ENCODE data around the gene TFCP2.

Gene TFCP2

DNA sequence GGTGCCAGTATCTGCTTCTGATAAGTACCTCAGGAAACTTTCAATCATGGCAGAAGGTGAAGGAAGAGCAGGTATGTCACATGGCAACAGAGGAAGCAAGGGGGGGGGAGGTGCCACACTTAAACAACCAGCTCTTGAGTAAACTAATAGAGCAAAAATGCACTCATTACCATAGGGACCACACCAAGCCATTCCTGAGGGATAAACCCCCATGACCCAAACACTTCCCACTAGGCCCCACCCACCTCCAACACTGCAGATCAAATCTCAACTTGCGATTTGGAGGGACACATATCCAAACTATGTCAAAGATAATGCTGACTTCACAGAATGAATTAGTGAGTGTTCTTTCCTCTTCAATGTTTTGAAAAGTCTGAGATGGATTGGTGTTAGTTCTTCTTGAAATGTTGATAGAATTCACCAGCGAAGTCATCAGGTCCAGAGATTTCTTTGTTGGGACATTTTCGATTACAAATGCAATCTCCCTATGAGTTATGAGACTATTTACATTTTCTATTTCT, 16.6 kb downstream of the TFCP2 start:
- DNase-seq (ENCODE audit: low read depth): no peak

DNA sequence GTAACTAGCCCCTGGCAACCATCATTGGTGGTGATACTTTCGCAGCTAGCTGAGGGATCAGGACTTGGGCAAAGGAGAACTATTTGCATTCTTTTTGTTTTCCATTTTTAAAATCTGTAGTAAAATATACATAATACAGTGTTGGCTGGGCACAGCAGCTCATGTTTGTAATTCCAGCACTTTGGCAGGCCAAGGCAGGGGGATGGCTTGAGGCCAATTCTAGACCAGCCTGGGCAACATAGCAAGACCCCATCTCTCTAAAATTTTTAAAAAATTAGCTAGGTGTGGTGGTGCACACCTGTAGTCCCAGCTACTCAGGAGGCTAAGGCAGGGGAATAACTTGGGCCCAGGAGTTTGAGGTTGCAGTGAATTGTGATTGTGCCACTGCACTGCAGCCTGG, 20.0 kb downstream of the TFCP2 start:
- DNase-seq (ENCODE audit: low read depth): no peak

DNA sequence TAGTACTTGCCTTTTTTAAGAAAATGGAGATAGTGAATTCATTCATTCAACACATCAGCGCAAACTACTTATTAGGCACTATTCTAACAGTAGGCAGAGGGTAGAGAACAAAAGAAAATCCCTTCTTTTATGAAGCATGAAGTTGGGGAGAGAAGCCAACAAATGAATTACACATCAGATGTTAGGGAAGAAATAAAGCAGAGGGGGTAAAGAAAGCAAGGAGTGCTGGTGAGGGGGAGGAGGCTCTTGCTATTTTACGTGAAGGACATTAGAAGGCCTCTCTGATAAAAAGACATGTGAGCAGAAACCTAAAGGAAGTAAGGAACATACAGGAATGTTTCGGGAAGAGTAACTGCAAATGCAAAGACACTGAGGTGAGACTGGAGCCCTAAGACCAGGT, 22.2 kb downstream of the TFCP2 start:
- DNase-seq (ENCODE audit: low read depth): no peak

DNA sequence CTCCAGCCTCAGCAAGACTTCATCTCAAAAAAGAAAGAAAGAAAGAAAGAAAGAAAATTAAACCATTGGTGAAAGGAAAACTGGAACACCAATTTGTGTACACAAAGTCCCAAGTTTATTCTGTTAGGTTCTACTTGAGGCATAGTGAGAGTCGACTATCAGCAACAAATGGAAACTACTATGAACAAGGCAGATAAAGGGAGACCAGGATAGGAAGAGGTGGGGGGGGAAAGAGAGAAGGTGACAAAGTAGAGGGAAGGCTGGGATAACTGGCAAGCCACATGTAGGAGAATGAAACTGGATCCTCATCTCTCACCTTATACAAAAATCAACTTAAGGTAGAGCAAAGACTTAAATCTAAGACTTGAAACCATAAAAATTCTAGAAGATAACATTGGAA, 25.6 kb downstream of the TFCP2 start:
- no peak for DNase-seq (ENCODE audit: low read depth)

DNA sequence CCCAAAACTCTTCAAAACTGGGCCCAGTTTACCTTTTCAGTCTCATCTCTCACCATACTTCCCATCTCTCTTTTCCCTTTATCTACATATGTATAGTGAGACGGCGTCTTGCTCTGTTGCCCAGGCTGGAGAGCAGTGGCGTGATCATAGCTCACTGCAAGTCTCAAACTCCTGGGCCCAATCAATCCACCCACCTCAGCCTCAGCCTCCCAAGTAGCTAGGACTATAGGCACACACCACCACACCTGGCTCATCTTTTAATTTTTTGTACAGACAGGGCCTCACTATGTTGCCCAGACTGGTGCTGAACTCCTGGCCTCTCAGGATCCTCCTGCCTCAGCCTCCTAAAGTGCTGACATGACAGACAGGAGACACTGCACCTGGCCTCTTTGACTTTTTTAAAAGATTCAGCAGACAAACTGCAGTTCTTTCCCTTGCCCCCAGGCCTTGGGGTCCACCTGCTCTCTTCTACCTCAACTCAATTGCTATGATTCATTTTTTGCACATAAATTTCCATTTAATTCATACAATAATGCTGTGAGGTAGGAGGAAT, 33.6 kb downstream of the TFCP2 start:
- DNase-seq (ENCODE audit: low read depth): no peak

DNA sequence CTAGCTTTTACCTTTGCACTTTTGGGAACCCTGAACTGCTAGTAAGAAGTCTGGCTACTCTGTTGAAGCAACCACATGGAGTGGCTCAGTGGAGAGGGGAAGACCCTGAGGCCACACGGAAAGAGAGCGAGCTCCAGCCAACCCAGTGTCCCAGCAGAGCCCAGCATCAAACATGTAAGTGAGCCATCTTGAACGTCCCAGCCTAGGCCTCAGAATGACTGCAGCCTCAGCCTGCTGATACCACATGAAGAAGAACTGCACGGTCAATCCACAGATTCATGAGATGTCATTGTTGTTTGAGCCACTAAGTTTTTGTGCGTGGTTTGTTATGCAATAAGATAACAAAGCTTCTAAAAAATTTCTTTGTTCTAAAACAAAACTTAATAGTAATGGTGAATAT, 40.2 kb downstream of the TFCP2 start:
- no peak for DNase-seq (ENCODE audit: low read depth)

DNA sequence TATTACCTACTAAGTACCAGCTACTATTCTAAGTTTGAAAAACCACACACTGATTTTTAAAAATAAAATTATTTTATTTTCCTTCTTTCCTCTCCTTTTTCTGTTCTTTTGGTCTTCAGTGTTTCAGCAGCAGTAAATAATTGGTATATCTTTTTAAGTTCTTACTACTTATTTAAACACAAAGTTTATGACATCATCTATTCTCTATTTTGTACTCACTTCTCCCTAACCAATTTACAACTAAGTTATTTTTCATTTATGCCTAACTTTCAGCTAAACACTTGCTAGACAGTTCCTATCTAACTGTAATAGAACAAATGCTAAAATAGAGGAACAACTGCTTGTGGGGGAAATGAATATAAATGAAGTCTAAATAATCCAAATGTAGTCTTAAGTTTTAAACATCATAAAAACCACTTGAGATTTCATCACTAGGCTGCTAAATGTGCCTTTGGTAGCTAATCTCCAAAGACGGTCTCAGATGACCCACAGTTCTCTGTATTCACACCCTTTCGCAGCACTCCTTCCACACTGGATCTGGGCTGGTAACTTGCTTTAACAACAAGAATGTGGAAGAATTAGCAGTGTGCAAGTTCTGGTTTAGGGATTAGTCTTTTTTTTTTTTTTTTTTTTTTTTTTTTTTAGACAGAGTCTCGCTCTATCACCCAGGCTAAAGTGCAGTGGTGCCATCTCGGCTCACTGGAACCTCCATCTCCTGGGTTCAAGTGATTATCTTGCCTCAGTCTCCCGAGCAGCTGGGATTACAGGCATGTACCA, 41.0 kb downstream of the TFCP2 start:
- no peak for DNase-seq (ENCODE audit: low read depth)

DNA sequence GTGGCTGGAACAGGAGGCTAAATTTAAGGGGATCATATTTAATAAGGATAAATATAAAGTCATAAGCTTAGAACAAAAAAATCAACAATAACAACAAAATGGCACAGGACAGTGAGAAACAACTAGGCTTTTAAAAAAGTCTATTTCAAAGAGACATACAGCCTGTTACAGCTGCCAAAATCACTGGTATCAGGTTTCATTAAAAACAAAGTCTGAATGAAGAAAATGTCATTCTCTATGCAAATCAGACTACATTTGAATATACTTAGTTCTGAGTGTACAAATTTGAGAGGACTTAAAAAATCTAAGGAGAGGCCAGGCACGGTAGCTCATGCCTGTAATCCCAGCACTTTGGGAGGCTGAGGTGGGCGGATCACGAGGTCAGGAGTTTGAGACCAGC, 44.0 kb downstream of the TFCP2 start:
- DNase-seq (ENCODE audit: low read depth): no peak

DNA sequence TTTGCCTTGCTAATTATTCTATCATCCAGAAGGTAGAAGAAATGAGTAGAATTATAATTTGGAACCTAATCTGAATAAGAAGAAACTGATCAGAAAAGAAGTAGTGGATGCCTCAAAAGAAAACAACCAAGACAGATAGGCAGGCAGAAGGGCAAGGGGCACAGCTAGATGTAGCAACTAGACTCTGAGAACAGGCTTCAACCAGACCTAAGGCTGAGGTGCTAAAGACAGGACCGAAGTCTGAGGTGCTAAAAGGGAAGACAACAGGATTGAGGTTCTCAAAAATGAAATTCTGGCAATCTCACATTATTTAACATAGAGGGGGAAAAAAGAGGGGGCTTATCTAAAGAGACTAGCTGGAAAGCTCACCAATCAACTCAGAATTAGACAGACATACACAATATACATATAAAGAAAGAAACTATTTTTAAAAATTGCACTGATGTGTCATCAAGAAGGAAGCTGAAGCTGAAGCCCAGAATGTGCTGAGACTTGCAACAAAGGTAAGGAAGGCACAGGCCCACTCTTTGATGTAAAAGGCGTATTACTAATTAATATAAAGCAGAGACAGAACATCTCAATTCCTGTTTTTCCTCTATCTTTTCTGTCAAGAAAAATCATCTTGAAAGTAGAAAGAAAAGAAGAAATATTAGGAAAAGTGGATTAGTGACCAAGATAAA, 45.7 kb downstream of the TFCP2 start:
- no peak for DNase-seq (ENCODE audit: low read depth)

DNA sequence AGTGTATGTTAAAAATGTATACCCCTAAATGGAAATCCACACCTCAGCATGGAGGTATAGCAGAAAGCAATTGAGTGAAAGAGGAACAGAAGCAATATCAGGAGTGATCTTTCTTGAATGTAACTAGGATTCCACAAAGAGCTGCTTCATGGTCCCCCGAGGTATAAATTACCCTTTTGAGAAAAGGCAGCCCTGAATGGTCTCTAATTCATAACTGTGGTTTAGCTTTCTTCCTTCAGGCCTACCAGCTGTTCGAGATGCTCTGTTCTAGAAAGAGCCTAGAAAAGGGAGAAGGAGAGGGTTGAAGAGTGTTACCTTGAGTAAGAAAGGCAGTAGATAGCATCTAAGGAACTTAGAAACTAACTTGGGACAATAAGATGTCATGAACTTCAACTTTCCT, 46.6 kb downstream of the TFCP2 start:
- DNase-seq (ENCODE audit: low read depth): no peak

DNA sequence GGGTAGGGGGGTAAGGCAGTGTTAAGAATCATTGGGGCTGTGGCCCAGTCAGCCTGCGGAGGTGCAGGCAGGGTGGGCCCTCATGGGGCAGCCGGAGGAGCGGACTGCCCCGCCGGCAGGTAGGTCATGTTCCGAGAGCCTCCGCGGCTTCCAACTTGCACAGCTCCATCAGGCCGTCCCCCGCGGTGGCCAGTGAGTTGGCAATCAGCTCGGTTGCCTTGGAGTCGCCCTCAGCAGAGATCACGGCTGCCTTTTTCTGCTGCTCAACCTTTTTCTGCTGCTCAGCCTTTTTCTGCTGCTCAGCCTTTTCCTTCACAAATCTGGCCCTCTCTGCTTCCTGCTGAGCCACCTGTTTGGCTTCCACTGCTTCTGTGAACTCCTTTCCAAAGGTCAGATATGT, 48.4 kb downstream of the TFCP2 start:
- DNase-seq (ENCODE audit: low read depth): no peak

DNA sequence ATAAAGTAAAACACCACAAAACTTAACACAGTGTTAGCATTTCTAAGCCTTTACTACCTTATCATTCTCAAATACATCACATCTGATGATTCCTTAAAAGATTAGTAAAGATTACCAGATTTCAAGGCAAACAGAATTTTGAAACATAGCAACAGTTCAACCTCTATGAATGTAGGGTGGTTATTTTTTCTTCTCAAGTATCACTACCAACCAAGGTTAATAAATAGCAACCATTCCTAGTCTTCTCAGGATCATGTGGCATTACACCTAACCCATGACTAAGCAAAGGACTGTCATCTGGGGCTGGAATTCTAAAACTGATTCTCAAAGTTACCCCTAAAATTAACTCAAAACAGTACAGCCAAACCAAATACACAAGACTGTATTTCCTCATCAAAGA, 50.1 kb downstream of the TFCP2 start:
- no peak for DNase-seq (ENCODE audit: low read depth)

DNA sequence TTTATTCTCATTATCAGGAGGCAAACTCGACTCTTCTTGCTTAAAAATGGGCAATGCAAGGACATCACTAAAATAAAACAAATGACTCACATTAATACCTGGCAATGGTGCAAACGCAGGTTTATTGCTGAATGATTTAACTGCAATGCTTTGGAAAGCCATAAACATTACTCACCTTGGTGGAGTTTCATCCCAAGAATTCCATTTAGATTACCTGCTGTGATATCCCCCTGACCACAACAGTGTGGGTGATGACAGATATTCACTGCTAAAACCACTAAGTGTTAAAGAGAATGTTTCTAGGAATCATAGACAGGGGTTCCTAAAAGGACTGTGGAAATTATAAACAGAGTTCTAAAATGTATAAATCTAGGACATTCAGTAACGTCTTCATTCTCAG, 54.2 kb downstream of the TFCP2 start:
- peak; percentile 60 for DNase-seq (ENCODE audit: low read depth)

DNA sequence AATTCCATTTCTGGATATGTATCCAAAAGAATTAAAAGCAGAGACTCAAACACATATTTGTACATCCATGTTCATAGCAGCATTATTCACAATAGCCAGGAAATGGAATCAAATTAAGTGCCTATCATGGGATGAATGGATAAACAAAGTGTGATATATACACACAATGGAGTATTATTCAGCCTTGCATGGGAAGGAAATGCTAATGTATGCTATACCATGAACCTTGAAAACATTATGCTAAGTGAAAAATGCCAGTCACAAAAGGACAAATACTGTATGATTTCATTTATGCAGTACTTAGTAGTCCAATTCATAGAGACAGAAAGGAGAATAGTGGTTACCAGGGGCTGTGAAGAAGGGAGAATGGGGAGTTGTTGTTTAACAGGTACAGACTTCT, 57.4 kb downstream of the TFCP2 start:
- DNase-seq (ENCODE audit: low read depth): no peak

DNA sequence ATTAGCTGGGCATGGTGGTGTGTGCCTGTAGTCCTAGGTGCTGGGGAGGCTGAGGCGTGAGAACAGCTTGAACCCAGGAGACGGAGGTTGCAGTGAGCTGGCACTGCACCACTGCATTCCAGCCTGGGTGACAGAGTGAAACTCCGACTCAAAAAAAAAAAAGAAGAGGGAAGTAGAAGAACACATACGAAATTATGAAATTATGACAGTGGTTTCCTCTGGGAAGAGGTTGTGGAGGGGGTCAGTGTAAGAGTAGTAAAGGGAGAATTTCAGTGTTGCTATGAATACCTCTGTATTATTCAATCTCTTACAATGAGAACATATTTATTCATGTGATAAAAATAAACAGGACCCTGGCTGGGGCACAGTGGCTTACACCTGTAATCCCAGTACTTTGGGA, 64.8 kb downstream of the TFCP2 start:
- DNase-seq (ENCODE audit: low read depth): no peak

DNA sequence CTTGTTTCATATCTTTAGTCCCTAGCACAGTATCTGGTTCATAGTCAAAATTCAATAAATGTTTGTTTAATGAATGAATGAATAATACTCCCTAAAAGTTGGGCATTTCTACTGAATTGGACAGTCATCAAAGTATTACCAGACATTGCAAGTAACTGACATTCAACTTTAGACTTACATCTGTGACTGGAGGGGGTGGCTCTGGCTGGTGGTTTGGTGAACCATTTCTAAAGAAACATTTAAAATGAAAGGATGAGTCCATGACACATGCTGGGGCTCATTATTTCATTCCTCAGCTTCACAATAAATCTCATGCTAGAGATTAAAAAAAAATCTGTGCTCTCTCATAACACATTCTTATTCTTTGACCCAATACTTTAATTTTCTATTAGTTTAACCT, 69.0 kb downstream of the TFCP2 start:
- DNase-seq (ENCODE audit: low read depth): no peak

DNA sequence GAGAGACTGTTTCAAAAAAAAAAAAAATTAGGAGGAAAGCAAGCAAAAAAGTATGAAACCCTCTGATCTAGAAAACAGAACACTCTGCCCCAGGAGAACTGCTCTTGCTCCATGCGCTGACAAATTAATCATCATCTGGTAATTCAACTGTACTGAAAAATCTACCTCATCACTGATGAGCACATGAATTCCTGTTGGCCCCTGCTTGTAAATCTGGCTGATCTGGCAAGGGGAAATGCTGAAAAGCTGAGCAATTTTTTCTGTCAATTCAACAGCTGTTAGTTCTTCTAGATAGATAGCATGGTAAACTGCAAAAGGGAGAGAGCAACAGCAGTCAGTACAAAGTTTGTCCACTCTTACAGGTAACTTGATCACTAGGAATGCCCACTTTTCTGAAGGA, 74.3 kb downstream of the TFCP2 start:
- DNase-seq (ENCODE audit: low read depth): no peak

DNA sequence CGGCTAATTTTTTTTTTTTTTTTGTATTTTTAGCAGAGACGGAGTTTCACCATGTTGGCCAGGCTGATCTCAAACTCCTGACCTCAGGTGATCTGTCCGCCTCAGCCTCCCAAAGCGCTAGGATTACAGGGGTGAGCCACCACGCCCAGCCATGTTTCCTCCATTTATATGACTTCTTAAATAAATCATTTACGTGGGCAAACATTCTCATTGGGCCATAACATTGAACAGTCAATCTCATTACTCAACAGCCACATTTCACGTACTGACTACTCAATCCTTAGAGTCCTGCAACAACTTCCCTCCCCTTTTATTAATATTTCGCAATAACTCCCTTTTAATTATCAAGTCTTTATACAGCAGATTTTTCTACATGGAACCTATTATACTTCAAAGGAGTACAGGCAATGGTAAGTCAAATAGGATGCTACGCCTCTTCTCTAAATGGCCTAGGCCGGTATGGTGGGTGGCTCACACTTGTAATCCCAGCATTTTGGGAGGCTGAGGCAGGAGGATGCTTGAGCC, 82.2 kb downstream of the TFCP2 start:
- DNase-seq (ENCODE audit: low read depth): no peak

DNA sequence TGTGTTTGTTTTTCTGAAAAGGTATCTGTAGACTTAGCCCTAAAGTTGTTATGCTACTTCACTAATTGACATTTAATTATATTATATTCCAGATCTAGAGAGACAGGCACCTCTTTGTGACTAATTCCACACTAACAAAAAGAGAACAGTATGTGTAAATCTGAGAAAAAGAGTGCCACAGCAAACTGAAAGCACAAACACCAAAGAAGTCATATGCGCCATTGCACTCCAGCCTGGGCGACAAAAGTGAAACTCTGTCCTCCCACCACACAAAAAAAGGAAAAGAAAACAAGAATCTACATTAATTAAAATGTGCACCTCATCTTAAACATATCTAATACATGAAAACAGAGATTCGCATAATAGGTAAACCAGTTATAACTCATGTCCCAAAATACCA, 85.1 kb downstream of the TFCP2 start:
- DNase-seq (ENCODE audit: low read depth): no peak

DNA sequence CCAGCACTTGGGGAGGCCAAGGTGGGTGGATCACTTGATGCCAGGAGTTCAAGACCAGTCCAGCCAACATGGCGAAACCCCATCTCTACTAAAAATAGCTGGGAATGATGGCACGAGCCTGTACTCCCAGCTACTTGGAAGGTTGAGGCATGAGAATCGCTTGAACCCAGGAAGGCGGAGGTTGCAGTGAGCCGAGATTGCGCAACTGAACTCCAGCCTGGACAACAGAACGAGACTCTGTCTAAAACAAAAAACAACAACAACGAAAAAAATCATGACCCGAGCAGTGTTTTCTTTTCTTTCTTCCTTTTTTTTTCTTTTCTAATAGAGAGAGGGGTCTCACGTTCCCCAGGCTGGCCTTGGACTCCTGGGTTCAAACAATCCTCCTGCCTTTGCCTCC, 86.0 kb downstream of the TFCP2 start:
- no peak for DNase-seq (ENCODE audit: low read depth)

DNA sequence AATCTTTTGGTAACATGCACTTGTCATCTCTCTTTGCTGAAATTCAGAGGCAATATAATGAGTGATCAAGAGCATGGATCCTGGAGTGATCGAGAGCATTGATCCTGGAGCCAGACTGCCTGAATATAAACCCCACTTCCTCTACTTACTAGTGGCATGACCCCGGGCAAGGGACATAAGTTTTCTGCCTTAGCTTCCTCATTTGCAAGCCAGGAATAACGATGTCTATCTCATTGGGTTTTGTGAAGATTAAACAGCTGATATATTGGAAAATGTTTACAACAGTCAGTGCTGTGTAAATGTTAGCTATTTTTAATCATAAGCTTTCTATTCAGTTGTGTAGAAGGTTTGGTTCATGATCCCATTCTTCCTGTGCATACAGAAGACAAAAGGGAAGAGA, 87.2 kb downstream of the TFCP2 start:
- DNase-seq (ENCODE audit: low read depth): no peak

DNA sequence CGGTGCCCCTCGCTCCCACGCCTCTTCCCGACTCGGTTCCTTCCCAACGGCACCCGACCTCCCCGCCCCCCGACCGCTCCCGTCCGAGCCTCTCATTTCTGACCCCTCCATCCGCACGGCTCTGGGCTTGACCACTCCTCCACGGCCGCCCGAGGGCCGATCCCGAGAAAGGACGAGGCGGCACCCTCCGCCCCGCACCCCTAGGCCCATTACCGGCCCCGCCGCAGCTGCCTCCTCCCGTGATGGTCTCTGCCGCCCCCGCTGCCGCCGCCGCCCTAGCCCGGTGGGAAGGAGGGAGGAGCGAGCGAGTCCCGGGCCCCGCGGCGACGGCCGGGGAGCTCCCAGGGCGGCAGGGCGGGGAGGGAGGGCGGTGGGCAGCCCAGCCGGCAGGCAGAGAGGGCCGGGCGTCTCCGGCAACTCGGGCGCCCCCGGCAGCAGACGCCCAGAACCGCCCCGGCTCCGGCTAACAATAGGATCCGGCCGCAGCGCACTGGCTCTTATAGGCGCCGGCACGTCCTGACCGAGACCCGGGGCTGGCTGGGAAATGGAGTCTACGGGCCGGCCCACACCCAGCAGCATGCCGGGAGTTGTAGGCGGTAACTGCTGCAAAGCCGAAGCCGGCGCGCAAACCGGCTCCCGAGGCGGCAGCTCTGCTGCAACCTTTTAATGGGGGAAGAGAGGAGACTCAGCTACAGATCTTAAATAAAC, 89.7 kb downstream of the TFCP2 start, which contains the start of gene CSRNP2:
TSS of gene CSRNP2 (minus strand) at position 471 of the 708 bp plus-strand sequence. CDS start 7,035 bp downstream, outside the sequence.
- DNase-seq (ENCODE audit: low read depth): peak; percentile 68

Data from HS-5 (cell line).